Placental pericyte (primary cell): ENCODE measurements around the gene ZMYM1. TPM values are rescaled to one million over a fixed set of nuclear protein-coding genes. Genes with fewer than 3 reads are reported as not detected.

Source experiments
- total RNA-seq: library from RNA; depleted of rRNA; stranded (reverse); fragments of >200 nt; gene quantifications from 2 replicates; pipeline ENCODE4 v1.2.3, GENCODE V29; 2012

The ZMYM1 gene
- total RNA-seq = 9.8 and 27.2 TPM in 2 replicates

DNA sequence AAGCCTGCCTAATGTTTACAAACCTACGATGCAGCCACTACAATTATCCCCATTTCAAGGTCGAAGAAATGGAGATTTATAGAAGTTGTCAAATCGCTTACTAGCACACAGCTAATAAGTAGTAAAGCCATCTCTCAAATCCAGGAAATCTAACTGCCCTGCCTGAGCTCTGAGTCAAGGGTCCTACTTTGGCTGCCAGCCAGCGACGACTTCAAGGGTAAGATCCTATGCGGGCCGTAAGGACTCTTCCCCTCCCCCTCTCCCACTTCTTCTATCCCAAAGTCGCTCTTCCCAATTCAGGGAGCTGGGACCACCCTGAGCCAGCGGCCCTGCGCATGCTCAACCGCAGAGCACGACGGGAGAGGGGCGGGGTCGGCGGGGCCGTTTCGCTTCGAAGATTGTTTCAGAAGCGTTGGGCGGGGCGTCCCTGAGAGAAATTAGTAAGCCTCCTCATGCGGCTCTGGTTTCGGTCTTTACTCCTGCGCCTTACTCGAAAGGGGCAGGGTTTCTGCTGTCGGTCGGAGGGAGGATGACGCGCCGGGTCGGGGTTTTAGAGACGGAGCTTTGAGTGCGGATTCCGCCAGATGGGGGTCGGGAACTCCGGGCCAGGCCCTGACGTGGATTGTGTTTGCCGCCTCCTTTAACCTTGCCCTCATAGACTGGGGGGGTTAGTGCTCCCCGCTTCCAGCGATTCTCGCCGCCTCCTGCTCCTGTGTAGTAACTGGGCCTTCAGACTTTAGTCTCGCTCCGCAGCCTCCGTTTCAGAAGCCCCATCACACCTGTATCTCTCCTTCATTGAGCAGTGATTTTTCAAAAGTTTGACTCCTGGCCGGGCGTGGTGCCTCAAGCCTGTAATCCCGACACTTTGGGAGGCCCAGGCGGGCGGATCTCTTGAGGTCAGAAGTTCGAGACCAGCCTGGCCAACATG, at the start of gene ZMYM1:
ZMYM1 (plus strand) TSS at position 383 of the 928 bp plus-strand sequence. CDS start 14,603 bp downstream, outside the sequence.

Other genes starting within 250 kb of the ZMYM1 start
- gene SMIM12, start 219.6 kb upstream of the ZMYM1 start, total RNA-seq = 23.6 and 25.8 TPM in 2 replicates
- not detected in 2 replicates for gene DLGAP3, start 149.7 kb upstream of the ZMYM1 start, total RNA-seq
- 22.3 and 26.9 TPM in 2 replicates for gene TMEM35B, start 94.0 kb upstream of the ZMYM1 start, total RNA-seq
- 12.9 and 22.2 TPM in 2 replicates for gene ZMYM6, start 47.4 kb upstream of the ZMYM1 start, total RNA-seq
- 200 and 275 TPM in 2 replicates for gene SFPQ, start 113.8 kb downstream of the ZMYM1 start, total RNA-seq
- 48.7 and 50.1 TPM in 2 replicates for gene ZMYM4, start 189.3 kb downstream of the ZMYM1 start, total RNA-seq